Duodenal mucosa (tissue), 2 donors: ENCODE results near the gene GABBR2.

Source experiments
- H3K27ac ChIP-seq: one replicate; pipeline ENCODE4 v1.7.0; 2013; ENCODE audit warnings: low read depth, low read length
- H3K27me3 ChIP-seq, 2 donors: one replicate each; pipeline ENCODE4 v1.7.0; 2013; ENCODE audit warnings: low read length in 2 of 2, control low read depth in 1 of 2; ENCODE audit not compliant: insufficient read depth in 2 of 2, control insufficient read depth in 1 of 2
- H3K36me3 ChIP-seq, 2 donors: one replicate each; pipeline ENCODE4 v1.7.0; 2013; ENCODE audit warnings: low read length in 2 of 2, control low read depth in 1 of 2; ENCODE audit not compliant: insufficient read depth in 2 of 2, control insufficient read depth in 1 of 2
- H3K4me1 ChIP-seq, 2 donors: one replicate each; pipeline ENCODE4 v1.7.0; 2013; ENCODE audit warnings: low read length in 2 of 2, control low read depth in 1 of 2; ENCODE audit not compliant: insufficient read depth in 2 of 2, control insufficient read depth in 1 of 2
- H3K4me3 ChIP-seq, 2 donors: one replicate each; pipeline ENCODE4 v1.7.0; 2013; ENCODE audit warnings: low read length in 2 of 2, low read depth in 1 of 2
- H3K9ac ChIP-seq, 2 donors: one replicate each; pipeline ENCODE4 v1.7.0; 2013; ENCODE audit warnings: low read length in 2 of 2, low read depth in 1 of 2
- H3K9me3 ChIP-seq, 2 donors: one replicate each; pipeline ENCODE4 v1.7.0; 2013; ENCODE audit warnings: low read length in 2 of 2, control low read depth in 1 of 2; ENCODE audit not compliant: control insufficient read depth in 1 of 2

The GABBR2 gene

DNA sequence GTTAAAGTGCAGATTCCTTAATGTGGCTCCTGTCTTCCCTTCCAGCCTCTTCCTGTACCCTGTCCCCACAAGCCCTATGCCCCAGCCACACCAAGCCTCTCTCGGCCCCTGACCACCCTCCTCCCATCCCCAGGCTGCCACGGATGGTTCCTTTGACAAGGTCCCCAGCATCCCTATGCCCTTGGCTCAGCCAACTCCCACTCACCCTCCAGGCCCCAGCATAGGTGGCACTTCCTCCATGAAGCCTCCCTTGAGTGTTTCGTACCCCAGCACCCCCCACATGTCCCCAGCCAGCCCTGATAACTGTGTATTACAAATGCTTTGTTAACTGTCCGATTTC is 337.8 kb downstream of the GABBR2 start:
- Histone ChIP-seq H3K9ac (no peak overlapping the region), H3K4me3 (no peak overlapping the region), H3K27ac (no peak overlapping the region), H3K36me3 (no peaks in the 10 kb centered on the region), H3K9me3 (peaks cover 0 to 7% of the 10 kb centered on the region in 2 donors), H3K27me3 (no peaks in the 10 kb centered on the region), H3K4me1 (peaks cover 12 to 14% of the 10 kb centered on the region in 2 donors)

DNA sequence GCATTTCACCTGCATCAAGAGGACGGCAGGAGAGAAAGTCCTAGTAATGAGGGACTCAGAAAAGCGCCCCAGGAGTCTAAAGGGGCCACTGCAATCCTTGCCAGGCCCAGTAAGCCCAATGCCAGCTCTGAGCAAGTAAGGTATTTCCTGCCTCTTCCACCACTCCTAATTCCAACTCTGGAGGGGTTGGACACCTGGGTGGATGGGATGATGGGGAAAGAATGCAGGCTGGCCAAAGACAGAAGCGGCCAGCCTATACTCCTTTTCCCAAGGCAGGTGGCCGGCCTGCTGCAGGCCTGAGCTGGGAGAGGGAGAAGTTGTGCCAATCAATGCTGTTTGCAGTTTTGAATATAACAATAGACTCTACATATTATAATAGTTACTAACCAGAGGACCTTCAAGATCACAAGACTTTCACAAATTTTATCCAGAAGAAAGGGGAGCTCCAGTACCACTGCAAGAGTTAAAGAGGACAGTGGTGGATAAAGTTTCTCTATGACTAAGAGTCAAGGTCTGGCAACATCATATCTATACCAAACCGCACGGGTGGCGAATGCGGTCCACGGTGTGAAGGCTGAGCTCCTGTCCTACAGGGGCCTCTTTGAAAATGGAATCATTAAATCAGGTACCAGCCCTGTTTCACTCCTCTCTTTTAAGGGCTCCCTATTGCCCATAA is 338.3 kb downstream of the GABBR2 start:
- no peak overlapping the region for H3K9ac ChIP-seq
- peaks cover 12 to 14% of the 10 kb centered on the region in 2 donors for H3K4me1 ChIP-seq
- H3K4me3 ChIP-seq = no peak overlapping the region
- H3K36me3 ChIP-seq = no peaks in the 10 kb centered on the region
- peaks cover 0 to 11% of the 10 kb centered on the region in 2 donors for H3K9me3 ChIP-seq
- no peaks in the 10 kb centered on the region for H3K27me3 ChIP-seq
- H3K27ac ChIP-seq = no peak overlapping the region

DNA sequence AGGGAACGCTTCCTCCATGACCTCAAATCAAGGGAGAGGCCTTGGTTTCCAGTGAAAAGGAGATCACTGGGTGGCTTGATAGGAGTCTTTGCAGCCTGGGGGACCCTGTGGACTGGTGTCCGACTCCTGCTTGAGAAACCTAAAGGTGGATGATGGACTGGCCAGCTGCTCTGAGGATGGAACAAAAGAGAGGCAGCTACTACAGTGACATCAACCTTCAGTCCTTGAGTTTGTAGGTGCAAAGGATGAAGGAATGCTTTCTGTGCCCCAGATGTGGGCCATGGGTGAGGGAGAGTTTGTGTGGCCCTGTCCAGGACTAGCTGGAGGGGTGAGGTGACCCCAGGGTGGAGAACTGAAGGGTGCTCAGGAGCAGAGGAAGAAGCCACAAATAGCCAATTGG is 338.8 kb downstream of the GABBR2 start:
- H3K9ac ChIP-seq = no peak overlapping the region
- peaks cover 7 to 8% of the 10 kb centered on the region in 2 donors for H3K4me1 ChIP-seq
- H3K9me3 ChIP-seq = peaks cover 5 to 11% of the 10 kb centered on the region in 2 donors
- no peaks in the 10 kb centered on the region for H3K36me3 ChIP-seq
- no peak overlapping the region for H3K4me3 ChIP-seq
- no peak overlapping the region for H3K27ac ChIP-seq
- no peaks in the 10 kb centered on the region for H3K27me3 ChIP-seq

DNA sequence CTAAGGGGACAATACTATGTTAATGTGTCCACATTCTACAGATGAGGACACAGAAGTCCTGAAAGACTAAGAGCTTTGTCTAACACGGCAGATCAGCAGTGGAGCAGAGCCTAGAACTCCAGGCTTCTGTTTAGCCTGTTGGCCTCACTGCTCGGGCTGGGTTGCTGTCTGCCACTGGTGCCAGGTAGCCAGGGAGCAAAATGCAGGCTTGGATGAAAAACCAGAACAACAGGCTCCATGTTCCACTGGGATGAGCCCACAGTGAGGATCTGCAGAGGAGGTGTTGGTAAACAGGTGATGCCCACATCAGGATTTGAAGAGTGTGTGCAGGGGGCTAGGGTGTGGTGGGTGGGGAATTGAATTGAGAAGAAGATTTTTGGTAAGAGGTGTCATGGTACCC is 339.3 kb downstream of the GABBR2 start:
- no peaks in the 10 kb centered on the region for H3K36me3 ChIP-seq
- peaks cover 4% of the 10 kb centered on the region in 2 donors for H3K4me1 ChIP-seq
- H3K4me3 ChIP-seq = no peak overlapping the region

DNA sequence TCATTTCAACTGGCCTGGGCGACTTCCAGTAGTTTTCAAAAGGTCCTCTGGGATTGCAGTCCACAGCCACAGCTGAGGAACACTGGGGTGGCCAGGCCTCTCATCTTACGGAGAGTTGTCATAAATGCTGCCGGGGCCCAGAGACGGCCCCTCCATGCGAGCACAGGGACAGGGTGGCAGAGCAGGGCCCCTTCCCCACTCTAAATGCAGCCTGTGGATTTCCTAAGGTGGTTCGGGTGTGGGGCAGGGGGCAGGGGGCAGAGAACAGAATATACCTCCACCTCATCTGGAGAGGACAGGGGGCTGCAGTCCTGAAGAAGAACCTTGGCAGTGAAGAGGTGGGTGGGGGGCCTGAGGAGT is 339.7 kb downstream of the GABBR2 start:
- Histone ChIP-seq H3K4me3 (no peak overlapping the region), H3K36me3 (no peaks in the 10 kb centered on the region), H3K9ac (no peak overlapping the region), H3K4me1 (no peaks in the 10 kb centered on the region), H3K27me3 (no peaks in the 10 kb centered on the region), H3K27ac (no peak overlapping the region), H3K9me3 (peaks cover 7 to 11% of the 10 kb centered on the region in 2 donors)

More for the DNA sequence above, 339.3 kb downstream of the GABBR2 start:
- Histone ChIP-seq H3K9ac (no peak overlapping the region), H3K27ac (no peak overlapping the region), H3K27me3 (no peaks in the 10 kb centered on the region), H3K9me3 (peaks cover 7 to 11% of the 10 kb centered on the region in 2 donors)

DNA sequence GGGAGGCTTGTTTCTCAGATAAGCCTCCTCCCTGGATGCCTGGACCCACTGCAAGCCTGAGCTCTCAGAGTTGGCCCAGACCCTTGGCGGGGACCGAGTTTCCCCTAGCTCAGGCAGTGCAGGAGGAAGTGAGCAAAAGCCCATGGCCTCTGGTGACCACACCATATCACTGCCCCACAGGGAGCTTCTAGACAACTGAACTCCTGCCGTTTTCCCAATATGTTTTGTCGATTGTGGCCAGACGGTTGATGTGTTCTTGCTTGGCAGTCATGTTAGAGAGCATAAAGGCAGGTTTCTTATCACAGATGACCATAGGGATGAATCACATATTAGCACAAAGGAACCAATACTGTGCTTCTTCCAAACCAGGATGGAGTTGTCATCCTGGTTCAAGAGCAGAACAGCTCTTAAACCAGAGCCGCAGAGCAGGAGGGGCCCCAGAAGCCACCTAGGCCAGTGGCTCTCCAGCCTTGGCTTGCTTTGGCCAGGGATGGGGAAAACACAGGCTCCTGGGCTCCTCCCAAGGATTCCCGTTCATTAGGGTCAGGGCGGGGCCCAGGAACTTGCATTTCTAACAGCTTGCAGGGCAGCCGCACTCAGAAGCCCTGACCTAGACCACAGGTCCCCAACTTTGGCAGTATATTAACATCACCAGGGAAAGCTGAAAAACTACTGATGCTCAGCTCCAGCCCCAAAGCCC is 340.2 kb downstream of the GABBR2 start:
- peaks cover 7 to 11% of the 10 kb centered on the region in 2 donors for H3K9me3 ChIP-seq
- H3K9ac ChIP-seq = no peak overlapping the region
- H3K4me1 ChIP-seq = no peaks in the 10 kb centered on the region
- no peak overlapping the region for H3K27ac ChIP-seq
- H3K27me3 ChIP-seq = no peaks in the 10 kb centered on the region
- no peak overlapping the region for H3K4me3 ChIP-seq
- H3K36me3 ChIP-seq = no peaks in the 10 kb centered on the region

DNA sequence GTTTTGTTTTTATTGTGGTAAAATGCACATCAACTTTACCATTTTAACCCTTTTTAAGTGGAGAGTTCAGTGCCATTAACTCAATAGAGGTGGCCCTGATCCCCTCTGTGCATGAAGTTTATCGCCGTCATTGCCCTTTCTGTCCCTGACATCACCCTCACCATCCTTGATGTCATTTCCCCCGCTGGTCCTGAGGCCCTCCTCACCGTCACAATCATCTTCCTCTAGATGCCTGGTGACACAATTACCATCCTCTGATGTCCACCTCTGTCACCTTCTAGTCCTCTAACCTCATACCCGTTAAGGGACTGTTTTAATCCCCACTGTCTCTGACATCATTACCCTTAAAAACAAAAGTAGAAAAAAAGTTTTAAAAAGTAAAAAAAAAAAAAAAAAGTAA is 340.8 kb downstream of the GABBR2 start:
- Histone ChIP-seq H3K27me3 (no peaks in the 10 kb centered on the region), H3K4me1 (no peaks in the 10 kb centered on the region), H3K27ac (no peak overlapping the region), H3K9ac (no peak overlapping the region), H3K9me3 (peaks cover 7 to 11% of the 10 kb centered on the region in 2 donors), H3K4me3 (no peak overlapping the region), H3K36me3 (no peaks in the 10 kb centered on the region)

DNA sequence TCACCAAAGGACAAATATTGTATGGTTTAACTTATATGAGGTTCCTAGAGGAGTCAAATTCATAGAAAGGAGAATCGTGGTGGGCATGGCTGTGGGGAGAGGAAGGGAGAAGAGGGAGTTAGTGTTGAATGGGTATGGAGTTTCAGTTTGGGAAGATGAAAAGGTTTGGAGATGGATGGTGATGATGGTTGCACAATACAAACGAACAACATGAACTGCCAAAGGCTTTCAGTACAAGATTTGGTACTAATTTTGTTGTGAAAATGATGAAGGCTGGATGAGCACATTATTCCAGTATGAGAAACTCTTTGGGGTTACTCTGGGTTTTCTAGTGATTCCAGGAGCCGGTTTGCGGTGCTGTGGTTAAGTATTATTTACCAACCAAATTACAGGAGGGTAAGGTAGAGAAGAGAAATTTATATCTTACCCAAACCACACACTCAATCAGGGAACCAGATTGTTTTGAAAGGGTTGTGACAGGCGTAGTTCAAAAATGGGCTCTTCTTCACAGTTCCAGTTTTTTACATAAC is 341.3 kb downstream of the GABBR2 start:
- no peak overlapping the region for H3K4me3 ChIP-seq
- H3K36me3 ChIP-seq = no peaks in the 10 kb centered on the region
- peaks cover 7 to 11% of the 10 kb centered on the region in 2 donors for H3K9me3 ChIP-seq
- H3K9ac ChIP-seq = no peak overlapping the region
- no peaks in the 10 kb centered on the region for H3K27me3 ChIP-seq
- H3K4me1 ChIP-seq = no peaks in the 10 kb centered on the region
- H3K27ac ChIP-seq = no peak overlapping the region

DNA sequence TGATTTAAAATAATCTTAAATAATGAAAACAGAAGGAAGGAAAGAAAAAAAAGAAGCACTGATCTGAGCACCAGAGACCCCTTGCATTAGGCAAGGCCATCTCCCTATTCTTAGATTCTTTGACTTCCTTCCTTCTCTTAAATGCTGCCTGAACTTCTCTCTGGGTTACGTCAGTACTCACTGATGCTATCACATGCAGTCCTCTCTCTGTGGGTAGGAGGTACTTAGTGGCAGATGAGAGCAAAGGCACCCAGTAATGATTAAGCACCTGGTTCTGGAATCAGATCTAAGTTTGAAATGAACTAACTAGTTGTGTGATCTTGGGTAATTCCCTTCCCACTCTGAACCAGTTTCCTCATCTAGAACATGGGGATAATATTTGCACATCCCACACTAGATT is 343.0 kb downstream of the GABBR2 start:
- H3K9ac ChIP-seq = no peak overlapping the region
- H3K4me1 ChIP-seq = no peaks in the 10 kb centered on the region

DNA sequence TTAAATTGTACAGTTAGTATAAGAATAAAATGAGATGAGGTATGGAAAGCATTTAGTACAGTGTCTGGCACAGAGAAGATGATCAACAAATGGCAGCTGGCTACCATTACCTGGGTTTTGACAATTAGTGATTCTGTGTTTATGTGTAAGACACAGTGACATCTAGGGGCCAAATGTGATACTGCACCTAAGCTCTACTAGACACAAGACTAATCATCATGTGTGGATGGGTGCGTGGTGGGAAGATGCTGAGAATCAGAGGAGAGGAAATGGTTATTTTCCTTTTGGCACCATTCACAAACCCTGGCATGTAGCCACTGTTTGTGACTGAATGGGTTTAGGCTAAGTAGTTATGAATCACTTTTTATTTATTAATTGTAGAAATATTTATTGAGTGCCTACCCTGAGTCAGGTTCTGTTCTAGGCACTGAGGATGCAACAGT is 343.5 kb downstream of the GABBR2 start:
- Histone ChIP-seq H3K9ac (no peak overlapping the region), H3K36me3 (no peaks in the 10 kb centered on the region), H3K27me3 (peaks cover 0 to 4% of the 10 kb centered on the region in 2 donors), H3K27ac (no peak overlapping the region), H3K4me3 (no peak overlapping the region), H3K9me3 (peaks cover 7 to 11% of the 10 kb centered on the region in 2 donors), H3K4me1 (no peaks in the 10 kb centered on the region)

More for the DNA sequence above, 343.0 kb downstream of the GABBR2 start:
- H3K27me3 ChIP-seq = peaks cover 0 to 3% of the 10 kb centered on the region in 2 donors
- no peaks in the 10 kb centered on the region for H3K36me3 ChIP-seq
- peaks cover 7 to 11% of the 10 kb centered on the region in 2 donors for H3K9me3 ChIP-seq
- no peak overlapping the region for H3K27ac ChIP-seq
- H3K4me3 ChIP-seq = no peak overlapping the region
